Left lobe of liver (tissue), 2 donors: ENCODE results near the gene CD300H. TPM values are rescaled to one million over a fixed set of nuclear protein-coding genes. Genes with fewer than 3 reads are reported as not detected.
"Not testable (repeated sequence)": the region's sequence is repeated elsewhere in the genome, so short reads cannot be mapped to it uniquely, and the experiment has no call there.

Experiments
- ATAC-seq: fragments of 200-7000 bp; cut with Tn5 transposase; one replicate; pipeline ENCODE4 v1.9.1; 2020; ENCODE audit warnings: mild to moderate bottlenecking, moderate library complexity
- DNase-seq: peaks from one replicate; pipeline ENCODE4 v3.0.0-alpha.2; 2020; ENCODE audit warnings: low spot score
- total RNA-seq: library from RNA; stranded (reverse); gene quantifications from one replicate; pipeline ENCODE4 v1.2.1, GENCODE V29; 2021
- donor health status: DM: no; HTN: no; CAD: no; lungs with moderate emphysema.
- donor health status: DM: no; HTN: yes; CAD: no.

CD300H gene
- total RNA-seq, 1 donor from 2014 or later = not detected

DNA sequence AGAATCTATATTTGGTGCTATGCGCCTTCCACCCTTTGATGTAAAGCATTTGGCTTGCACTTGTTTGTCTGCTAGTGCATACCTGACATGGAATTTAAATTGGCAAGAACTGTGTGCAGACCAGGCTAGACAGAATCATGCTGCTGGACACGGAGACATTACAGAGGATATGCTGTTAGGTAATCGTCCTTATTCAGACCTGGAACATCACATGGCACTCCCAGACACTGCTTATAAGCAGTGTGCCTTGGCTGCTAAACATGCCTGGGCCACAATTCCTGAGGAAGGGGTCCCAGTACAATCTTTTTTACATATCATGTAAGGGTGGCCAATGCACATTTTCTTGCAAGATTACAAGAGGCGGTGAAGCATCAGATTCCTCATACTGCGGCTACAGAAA is 18.4 kb upstream of the CD300H start:
- ATAC-seq = no peak
- DNase-seq = no peak

DNA sequence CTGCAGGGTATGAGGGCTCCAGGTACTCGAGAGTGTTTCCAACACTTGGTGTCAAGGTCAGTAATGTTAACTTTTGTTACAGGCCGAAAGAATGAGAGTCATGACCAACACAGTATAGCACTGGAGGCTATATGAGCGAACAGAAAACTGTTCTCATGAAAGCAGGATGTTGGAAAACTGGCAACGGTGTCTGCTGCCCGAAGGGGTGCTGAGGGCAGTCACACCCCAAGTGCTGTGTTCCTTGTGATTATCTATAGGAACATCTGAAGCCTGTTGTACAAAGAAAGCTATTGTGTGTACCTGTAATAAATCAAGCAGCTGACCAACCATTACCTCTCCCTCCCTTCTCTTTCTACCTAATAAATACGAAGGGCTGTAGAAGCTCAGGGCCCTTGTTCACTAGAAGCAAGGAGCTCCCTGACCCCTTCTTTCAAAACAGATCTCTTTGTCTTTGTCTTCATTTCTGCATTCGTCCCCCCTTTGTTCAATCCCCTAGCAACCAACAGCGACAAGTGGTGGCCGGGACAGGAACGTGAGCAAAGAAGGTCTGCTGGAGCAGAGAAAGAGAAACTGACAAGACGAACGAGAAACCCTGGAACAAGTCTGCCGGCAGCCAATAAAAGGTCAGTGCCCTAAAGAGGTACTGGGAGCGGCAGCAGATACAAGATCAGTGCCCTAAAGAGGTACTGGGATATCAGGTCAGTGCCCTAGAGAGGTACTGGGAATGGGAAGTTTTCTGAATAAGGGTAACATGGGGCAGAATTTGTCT is 17.2 kb upstream of the CD300H start:
- no peak for ATAC-seq

DNA sequence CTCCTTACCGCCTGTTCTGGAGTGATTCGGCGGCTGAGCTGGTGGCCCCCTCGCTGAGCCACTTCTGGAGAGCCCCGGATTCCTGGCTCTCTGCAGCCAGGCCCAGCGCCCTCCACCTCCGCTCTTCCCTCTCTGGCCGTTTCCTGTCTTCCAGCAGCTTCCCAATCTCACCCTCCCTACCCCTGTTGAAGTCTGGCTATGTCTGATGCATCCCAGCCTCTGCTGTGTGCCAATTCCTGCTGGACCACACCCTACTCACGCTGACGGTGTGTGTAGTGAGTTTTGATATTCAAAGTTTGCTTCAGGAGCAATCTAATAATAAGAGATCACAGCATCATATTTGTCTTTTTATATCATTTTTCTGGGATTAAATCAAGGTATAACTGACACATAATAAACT is 15.3 kb upstream of the CD300H start:
- ATAC-seq = no peak

More for the DNA sequence above, 17.2 kb upstream of the CD300H start:
- no peak for DNase-seq

DNA sequence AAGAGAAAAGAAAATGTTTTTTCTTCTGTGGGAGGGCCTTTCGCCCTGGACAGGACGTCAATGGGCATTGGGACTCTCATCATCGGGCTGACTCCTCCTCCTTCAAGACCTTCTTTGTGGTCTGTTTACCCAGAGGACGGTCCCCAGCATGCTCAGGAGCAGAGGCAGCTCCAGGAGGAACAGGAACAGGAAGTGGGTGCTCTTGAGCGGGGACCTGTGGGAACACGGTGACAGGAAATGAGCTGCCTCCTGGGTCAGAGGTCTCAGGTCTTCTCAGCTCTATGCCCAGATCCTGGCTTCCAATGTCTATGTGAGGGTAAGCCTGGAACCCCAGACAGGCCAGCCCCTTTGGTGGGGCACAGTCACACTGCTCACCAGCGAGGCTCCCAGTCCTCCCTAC is 12.6 kb upstream of the CD300H start:
- ATAC-seq (no peak), DNase-seq (no peak)

More for the DNA sequence above, 15.3 kb upstream of the CD300H start:
- DNase-seq = no peak

DNA sequence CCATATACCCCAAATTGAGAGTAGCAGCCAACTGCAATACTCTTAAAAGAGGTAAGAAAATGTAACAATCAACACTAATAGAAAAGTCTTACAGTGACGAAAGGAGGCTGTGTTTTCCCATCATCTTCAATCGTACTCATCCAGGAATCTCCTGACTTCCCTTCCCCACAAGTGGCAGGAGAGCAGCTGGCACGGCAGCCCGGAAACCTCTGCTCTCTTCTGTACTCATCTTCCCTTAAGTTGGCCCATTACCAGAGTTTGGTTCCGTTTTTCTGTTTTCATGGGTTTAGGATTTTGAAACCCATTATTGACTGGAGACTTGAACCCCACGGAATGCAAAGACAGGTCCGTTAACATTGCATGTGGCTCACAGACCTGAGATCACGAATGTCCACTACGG is 11.7 kb upstream of the CD300H start:
- DNase-seq = no peak

DNA sequence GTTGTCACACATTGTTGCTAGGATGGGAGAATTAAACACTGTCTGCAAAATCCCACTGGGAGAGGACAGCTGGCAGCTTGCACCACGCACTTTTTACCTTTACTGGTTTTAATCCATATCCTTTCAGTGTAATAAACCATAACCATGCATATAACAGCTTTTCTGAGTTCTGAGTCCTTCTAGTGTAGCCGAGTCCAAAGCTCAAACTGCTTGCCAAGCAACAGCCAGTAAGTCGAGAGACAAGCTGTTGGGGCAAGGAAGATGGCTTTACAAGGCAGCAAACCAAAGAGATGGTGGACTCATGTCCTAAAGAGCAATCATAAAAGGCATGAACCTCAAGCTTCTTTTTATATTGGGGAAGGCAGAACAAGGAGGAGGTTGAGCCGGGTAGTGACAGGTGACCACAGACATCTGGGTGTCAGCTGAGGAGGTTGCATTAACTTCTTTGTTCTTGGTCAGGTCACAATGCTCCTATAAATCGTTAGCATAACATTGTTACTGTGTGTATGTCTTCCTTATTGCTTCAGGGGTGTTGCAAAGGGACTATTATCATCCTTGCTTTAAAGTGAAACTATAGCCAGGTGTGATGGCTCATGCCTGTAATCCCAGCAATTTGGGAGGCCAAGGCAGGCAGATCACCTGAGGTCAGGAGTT is 7.3 kb upstream of the CD300H start:
- DNase-seq (no peak), ATAC-seq (no peak)

More for the DNA sequence above, 11.7 kb upstream of the CD300H start:
- ATAC-seq = no peak

DNA sequence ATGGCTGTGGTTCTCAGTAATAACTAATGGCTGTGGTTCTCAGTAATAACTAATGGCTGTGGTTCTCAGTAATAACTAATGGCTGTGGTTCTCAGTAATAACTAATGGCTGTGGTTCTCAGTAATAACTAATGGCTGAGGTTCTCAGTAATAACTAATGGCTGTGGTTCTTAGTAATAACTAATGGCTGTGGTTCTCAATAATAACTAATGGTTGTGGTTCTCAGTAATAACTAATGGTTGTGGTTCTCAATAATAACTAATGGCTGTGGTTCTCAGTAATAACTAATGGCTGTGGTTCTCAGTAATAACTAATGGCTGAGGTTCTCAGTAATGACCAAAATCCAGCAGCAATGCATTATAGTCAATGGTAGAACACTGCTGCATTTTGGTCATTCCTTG is 6.3 kb upstream of the CD300H start:
- ATAC-seq, DNase-seq: not testable (repeated sequence)

DNA sequence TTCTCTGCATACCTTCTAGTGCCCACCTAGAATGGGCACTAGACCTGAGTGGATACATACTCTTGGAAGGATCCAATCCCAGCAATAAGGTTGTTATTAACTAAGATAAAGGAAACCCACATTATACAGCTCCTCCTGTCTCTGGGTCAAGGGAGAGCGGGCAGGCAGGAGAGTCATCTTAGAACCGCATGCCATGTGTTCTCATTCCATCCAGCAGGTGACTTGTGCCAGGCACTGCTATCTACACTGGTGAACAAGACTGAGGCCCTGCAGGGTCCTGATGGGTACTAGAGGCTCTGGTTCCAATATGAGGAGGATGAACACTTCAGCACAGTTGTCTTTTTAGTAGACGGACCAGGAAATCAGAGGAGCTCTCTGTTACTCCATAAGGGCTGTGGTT is 5.9 kb upstream of the CD300H start:
- no peak for ATAC-seq
- DNase-seq = no peak

DNA sequence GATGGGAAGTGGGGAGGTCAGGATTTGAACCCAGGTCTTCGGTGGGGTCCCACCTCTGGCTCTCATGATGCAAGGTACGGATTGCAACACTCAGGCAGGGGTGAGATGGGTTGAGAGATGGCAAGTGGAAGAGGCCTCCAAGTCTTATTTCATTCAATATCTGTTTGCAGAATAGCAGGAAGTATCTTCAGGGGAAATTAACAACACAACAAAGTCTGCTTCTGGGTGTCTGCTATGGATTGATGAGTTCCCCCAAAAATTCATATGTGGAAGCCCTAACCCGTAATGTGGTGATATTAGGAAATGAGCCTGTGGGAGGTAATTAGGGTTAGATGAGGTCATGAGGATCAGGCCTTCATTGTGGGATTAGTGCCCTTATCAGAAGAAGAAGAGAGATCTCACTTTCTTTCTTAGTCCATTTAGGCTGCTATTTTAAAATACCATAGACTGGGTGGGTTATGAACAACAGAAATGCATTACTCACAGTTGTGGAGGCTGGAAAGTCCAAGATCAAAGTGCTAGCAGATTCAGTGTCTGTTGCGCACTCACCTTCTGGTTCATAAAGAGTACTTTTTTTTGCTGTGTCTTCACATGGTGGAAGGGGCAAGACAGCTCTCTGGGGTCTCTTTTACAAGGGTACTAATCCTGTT is 4.4 kb upstream of the CD300H start:
- ATAC-seq (no peak), DNase-seq (no peak)

DNA sequence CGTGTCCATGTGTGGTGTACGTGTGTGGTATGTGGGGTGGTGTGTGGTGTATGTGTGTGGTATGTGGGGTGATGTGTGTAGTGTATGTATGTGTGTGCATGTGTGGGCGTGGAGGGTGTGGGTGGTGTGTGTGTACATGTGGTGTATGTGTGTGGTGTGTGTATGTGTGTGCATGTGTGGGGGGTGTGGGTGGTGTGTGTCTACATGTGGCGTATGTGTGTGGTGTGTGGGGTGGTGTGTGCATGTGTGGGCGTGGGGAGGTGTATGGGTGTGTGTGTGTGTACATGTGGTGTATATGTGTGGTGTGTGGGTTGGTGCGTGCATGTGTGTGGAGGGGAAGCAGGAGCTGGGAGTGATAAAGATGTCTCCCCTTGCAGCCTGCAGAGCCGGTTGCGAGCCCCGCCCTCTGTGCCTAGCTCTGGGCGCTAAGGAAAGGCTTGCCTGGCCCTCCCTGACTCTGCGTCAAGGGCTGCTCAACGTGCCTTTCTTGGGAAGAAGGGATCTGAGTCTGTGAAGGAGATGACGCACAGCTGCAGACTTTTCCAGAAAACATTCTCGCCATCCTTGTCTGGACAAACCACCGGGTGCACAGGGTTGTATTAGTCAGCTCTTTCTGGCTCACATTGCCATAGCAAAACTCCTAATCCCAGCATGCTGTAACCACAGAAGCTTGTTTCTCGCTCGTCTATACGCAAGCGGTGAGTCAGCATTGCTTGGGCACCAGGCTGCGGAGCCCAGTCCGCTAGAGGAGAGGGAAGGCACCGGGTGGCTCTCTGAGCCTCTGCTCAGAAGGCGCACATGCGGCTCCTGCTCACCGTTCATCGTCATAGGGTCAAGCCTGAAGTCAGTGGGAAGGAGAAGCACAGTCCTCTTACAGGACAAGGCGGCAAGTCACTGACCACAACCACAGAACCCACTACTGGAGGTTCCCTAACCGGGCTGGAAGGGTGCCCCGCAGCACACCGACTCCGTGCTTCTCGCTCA is 2.0 kb upstream of the CD300H start:
- DNase-seq (no peak), ATAC-seq (no peak)

DNA sequence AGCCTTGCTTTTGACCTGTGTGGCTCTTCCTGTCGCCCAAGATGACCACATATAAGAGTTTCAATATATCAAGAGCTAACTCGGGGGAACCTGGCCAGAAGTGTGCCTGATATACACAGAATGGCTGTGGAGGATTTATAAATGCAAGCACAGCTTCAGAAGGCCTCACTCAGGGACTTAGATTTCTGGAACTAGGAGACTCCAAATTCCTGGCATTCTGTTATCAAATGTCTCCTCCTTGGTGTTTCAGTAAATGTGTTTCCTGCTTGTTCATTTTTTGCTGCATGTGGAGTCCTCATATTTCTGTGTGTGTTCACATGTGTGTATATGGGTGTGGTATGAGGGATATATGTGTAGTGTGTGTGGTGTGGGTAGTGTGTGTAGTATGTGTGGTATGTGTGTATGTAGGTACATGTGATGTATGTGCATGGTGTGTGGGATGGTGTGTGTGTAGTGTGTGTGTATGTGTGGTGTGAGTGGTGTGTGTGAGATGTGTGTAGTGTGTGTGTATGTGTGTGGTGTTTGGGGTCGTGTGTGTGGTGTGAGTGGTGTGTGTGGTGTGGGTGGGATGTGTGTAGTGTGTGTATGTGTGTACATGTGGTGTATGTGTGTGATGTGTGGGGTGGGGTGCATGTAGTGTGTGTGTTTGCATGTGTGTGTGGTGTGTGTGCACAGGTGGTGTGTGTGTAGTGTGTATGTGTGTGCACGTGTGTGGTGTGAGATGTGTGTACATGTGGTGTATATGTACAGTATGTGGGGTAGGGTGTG is 981 bp upstream of the CD300H start:
- ATAC-seq = no peak
- no peak for DNase-seq

DNA sequence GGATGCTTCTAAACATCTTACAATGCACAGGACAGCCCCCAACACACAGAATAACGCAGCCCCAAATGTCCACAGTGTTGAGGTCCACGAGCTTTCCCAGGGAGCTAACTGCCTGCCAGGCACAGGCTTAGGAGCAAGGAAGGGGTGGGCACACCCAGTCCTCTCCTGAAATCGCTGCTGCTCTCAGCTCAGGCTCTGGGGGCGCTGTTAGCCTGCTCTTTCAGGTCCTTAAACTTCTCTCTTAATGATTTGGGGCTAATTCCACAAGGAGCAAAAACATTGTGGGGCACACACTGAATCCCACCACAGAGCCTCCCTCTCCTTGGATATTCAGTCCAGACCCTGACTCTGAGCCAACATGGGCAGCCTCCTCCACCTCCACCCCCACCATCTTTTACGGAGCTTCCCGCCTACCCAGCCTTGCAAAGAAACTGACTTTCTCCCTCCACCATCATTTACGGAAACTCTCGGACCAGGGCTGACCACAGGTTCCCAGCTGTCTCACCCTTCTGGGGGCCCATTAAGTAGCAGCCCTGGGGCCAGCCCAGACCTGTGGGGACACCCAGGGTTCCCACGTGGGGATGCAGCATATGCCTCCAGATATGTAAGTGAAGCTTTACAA is 1.1 kb downstream of the CD300H start:
- ATAC-seq (peak; percentile 58), DNase-seq (no peak)

DNA sequence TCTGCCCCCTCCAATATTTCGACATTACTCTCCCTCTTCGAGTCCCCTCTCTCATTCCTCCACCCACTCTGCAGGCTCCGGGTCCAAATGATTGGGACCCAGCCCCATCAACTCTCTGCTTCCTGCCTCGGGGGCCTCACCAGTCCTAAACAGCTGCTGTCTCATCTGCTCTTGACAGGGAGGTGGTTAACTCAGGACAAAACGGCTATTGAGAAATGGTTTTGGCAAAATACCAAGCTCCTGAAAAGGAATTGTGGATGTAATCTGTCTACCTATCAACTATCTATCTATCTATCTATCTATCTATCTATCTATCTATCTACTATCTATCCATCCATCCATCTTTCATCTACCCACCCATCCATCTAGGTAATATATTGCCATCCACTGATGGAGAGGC is 2.2 kb downstream of the CD300H start:
- ATAC-seq (no peak), DNase-seq (no peak)

DNA sequence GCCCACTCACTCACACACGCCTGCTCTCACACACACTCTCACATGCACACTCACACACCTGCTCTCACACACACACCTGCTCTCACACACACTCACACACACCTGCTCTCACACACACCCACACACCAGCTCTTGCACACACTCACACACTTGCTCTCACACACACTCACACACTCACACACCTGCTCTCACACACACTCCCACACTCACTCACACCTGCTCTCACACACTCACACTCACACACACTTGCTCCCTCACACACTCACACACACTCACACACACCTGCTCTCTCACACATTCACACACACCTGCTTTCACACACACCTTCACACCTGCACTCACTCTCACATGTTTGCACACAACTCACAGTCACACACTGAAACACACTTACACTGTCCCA is 4.0 kb downstream of the CD300H start:
- DNase-seq (no peak), ATAC-seq (no peak)

DNA sequence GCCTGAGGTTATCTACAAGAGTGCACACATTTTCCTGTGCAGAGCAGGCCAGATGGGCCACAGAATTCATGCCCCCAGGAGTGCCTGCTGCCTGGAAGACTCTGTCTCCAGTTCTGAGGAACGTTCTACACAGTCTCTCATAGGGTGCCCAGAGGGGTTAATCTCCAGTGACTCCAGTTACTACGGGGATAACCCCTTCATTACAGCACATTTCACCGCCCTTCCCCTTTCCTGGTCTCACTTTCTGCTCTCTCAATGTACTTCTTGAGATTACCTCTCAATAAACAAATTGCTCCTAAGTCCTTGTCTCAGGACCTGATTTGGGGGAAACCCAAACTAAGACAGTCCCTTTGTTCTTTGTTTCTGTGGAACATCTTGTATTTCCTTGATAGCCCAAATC is 5.7 kb downstream of the CD300H start:
- no peak for ATAC-seq
- DNase-seq = no peak

DNA sequence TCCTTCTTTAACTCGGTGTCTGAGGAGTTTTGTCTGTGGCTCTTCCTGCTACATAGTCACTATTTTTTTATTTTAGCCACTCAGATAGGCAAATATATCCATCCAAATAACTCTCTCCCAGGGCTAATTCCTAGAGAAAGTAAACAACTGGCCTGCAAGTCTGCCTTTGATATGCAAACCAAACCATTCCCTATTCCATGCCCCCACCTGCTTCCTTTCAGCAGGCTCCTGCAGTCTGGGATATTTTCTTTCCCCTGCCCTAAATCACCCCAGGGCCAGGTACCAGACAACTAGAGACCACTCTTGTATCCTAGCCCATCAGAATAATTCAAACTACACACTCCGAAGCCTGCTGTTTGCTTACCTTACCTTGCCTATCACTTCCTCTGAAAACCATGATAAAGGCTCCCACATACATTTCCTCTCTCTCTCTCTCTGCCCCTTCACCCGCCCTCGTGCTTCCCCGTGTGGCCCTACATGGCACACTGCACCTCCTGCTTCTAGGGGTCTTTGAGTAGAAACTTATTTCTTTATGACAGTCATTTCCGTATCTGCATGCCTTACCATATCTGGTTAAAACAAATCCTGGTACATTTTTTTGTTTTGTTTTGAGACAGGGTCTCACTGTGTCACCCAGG is 8.3 kb downstream of the CD300H start:
- DNase-seq = no peak
- no peak for ATAC-seq

DNA sequence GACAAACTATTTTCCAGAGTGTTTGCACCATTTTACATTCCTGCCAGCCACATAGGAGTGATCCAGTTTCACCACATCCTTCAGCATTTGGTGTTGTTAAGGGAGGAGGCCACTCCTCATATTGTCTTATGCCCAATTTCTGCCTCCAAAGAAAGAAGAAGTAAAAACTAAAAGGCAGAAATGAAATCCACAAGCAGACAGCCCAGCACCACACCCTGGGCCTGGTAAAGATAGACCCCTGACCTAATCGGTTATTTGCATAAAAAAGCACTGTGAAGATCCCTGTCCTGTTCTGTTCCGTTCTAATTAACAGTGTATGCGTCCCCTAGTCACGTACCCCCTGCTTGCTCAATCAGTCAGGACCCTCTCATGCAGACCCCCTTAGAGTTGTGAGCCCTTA is 8.9 kb downstream of the CD300H start:
- not testable (repeated sequence) for ATAC-seq, DNase-seq

DNA sequence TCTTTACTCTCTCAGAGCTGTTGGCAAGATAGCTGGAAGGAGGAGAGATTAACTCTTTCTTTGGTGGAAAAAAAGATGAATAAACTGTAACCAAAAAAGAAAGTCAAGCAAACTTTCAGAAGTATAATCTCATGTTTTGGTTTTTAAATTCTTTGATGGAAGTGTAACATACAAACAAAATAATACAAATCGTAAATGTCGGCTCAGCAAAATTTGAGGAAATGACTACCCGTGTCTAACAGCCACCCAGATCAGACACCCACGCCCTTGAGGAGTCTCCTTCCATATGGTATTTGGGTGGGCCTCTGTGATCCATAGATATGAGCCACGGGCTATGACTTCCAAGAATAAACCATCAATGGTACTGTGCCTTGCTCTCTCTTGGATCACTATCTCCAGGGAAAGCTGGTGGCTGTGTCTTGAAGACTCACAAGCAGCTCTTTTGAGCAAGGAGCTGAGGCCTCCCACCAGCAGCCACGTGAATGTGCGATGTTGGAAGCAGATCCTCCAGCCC is 11.8 kb downstream of the CD300H start:
- no peak for ATAC-seq
- no peak for DNase-seq

DNA sequence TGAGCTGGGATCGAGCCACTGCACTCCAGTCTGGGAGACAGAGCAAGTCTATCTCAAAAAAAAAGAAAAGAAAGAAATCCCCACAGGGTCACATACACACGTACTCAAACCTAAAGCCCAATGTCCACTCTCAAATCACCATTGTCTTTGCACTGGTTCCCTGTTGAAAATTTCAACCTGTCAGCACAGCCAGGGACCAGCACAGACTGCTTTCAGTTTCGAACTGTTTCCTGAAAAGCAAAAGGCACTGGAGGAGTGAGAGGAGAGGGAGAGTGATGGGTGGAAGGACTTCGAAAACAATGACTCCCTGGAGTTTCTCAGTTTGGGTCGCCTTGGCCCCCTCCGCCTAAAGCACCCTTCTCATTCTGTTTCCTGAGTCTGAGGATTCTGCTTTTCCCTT is 12.4 kb downstream of the CD300H start:
- DNase-seq (no peak), ATAC-seq (peak; percentile 28)
